ENCODE measurements around the gene TOPBP1. TPM values are rescaled to one million over a fixed set of nuclear protein-coding genes. Genes with fewer than 3 reads are reported as not detected.

TOPBP1 gene
- total RNA-seq, 1 experiment from 2014 or later = 51.5 TPM

DNA sequence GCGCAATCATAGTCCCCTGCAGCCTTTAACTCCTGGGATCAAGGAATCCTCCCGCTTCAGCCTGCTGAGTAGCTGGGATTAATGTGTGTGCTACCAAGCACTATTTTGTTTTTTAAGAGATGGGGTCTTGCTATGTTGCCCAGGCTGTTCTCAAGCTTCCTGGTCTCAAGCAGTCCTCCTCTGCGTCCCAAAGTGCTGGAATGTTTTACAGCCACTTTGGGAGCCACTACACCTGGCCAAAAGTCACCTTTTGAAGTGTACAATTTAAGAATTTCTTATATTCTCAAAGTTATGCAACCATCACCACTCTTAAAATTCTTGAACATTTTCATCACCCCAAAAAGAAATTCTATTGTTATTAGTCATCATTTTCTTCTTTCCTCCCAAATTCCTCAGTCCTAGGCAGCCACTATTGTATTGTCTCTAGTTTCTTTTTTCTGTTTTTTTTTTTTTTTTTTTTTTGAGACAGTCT lies 70.4 kb downstream of the TOPBP1 start:
- Histone ChIP-seq H3K79me1 (ENCODE audit: insufficient read depth, low read depth, low read length, poor library complexity, severe bottlenecking) (no peaks in the 10 kb centered on the region), H4K91ac (ENCODE audit: insufficient read length, low read depth, low read length) (no peak overlapping the region), H3K56ac (ENCODE audit: insufficient read length, low read depth, low read length) (no peak overlapping the region), H3K4me1 (ENCODE audit: insufficient read depth, low read length) (no peaks in the 10 kb centered on the region), H3K9ac (ENCODE audit: extremely low read depth, insufficient read length, low read length) (no peak overlapping the region), H3K4ac (ENCODE audit: low read depth, low read length) (no peak overlapping the region), H3K79me2 (ENCODE audit: insufficient read depth, low read length) (no peaks in the 10 kb centered on the region), H2BK12ac (ENCODE audit: insufficient read length, low read depth, low read length) (no peak overlapping the region), H4K20me1 (ENCODE audit: control insufficient read depth, insufficient read depth, insufficient read length) (no peaks in the 10 kb centered on the region), H3K18ac (ENCODE audit: insufficient read length, low read depth, low read length) (no peak overlapping the region), H2BK20ac (ENCODE audit: low read depth, low read length, poor library complexity, severe bottlenecking) (no peak overlapping the region), H3K9me3 (ENCODE audit: control insufficient read depth, low read depth, low read length) (no peaks in the 10 kb centered on the region), H3K4me2 (ENCODE audit: insufficient read depth, insufficient read length, low read length) (no peak overlapping the region), H3K23me2 (ENCODE audit: insufficient read length, low read depth, low read length, poor library complexity, severe bottlenecking) (no peaks in the 10 kb centered on the region), H3K23ac (ENCODE audit: insufficient read length, low read depth, low read length) (no peak overlapping the region), H3K27ac (ENCODE audit: insufficient read length, low read depth, low read length) (no peak overlapping the region), H3K14ac (ENCODE audit: insufficient read depth, low read length) (no peak overlapping the region), H2AK5ac (ENCODE audit: insufficient read length, low read length) (no peak overlapping the region), H3K27me3 (ENCODE audit: insufficient read depth, low read length) (no peaks in the 10 kb centered on the region), H2BK120ac (ENCODE audit: low read depth, low read length, poor library complexity, severe bottlenecking) (no peak overlapping the region), H4K8ac (replicated peaks; ENCODE audit: insufficient read length, low read depth, low read length) (no peak overlapping the region), H2BK5ac (ENCODE audit: insufficient read length, low read length) (no peak overlapping the region), H3T11ph (ENCODE audit: low read length) (no peak overlapping the region), H4K5ac (ENCODE audit: insufficient read length, low read depth, low read length) (no peak overlapping the region), H2AFZ (ENCODE audit: low read length) (no peak overlapping the region), H2BK15ac (ENCODE audit: low read depth, low read length) (no peak overlapping the region)
- Mint-ChIP-seq H3K27me3 (ENCODE audit: low read depth) (no peaks in the 10 kb centered on the region), H3K4me1 (no peaks in the 10 kb centered on the region), H3K4me3 (no peak overlapping the region), H3K9me3 (no peaks in the 10 kb centered on the region), H3K36me3 (ENCODE audit: insufficient read depth in 1 of 3, low read depth in 3 of 3) (peaks cover 19 to 38% (median 34%) of the 10 kb centered on the region in 3 experiments), H3K27ac (no peak overlapping the region)
- no peak for DNase-seq
- WGBS (ENCODE audit: extremely low coverage, insufficient read length, low lambda C conversion rate) = no CpG with 5 or more reads among the region's 3 CpGs
- TF ChIP-seq CTCF (conservative IDR thresholded peaks at IDR 0.05) = no peak

Data from H9 (cell line).